ENCODE data around the gene HSPB6.
"Not testable (repeated sequence)": the region's sequence is repeated elsewhere in the genome, so short reads cannot be mapped to it uniquely, and the experiment has no call there.

HSPB6 gene

DNA sequence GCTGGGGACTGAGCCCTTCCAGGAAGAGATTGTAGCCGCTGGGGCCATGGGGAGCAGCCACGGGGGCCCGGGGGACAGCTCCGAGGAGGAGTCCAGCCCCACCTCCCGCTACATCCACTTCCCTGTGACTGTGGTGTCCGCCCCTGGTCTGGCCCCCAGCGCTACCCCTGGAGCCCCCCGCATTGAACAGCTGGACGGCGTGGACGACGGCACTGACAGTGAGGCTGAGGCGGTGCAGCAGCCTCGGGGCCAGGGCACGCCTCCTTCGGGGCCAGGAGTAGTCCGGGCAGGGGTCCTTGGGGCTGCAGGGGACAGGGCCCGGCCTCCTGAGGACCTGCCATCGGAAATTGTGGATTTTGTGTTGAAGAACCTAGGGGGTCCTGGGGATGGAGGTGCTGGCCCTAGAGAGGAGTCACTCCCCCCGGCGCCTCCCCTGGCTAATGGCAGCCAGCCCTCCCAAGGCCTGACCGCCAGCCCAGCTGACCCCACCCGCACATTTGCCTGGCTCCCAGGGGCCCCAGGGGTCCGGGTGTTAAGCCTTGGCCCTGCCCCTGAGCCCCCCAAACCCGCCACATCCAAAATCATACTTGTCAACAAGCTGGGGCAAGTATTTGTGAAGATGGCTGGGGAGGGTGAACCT lies 24.2 kb downstream of the HSPB6 start:
- DNase-seq (ENCODE audit: low read depth in 3 of 3, low spot score in 1 of 3): no peak

DNA sequence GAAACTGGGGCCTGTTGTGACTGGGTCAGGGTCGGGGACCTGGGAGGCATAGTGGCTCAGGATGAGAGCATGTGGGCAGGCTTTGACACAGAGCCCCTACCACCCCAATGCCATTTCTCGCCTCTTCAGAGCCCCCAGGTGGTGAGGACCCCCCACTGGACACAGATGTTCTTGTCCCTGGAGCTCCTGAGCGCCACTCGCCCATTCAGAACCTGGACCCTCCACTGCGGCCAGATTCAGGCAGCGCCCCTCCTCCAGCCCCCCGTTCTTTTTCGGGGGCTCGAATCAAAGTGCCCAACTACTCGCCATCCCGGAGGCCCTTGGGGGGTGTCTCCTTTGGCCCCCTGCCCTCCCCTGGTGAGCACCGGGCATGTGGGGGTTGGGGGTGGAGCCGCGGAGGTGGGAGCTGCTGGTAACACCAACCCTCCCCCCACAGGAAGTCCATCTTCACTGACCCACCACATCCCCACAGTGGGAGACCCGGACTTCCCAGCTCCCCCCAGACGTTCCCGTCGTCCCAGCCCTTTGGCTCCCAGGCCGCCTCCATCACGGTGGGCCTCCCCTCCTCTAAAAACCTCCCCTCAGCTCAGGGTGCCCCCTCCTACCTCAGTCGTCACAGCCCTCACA lies 24.9 kb downstream of the HSPB6 start:
- no peak for DNase-seq (ENCODE audit: low read depth in 3 of 3, low spot score in 1 of 3)

DNA sequence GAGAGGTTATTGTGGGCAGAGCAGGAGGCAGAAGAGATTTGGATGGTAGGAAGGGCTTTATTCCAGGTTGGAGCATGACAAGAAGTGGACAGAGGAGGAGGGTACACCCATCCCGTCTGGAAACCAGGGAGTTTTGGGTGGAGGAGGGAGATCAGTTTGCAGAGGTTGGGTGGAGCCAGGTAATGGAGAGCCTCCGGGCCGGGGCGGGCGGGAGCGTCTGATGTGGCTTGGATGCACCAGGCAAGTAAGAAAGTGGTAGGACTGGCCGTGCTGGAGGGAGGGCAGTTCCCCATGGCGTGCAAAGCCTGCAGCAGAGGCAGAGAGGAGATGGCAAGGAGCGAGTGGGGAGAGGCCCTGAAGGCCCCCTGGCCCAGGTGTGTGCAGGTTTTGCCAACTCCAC lies 25.5 kb downstream of the HSPB6 start:
- DNase-seq (ENCODE audit: low read depth in 3 of 3, low spot score in 1 of 3): no peak

DNA sequence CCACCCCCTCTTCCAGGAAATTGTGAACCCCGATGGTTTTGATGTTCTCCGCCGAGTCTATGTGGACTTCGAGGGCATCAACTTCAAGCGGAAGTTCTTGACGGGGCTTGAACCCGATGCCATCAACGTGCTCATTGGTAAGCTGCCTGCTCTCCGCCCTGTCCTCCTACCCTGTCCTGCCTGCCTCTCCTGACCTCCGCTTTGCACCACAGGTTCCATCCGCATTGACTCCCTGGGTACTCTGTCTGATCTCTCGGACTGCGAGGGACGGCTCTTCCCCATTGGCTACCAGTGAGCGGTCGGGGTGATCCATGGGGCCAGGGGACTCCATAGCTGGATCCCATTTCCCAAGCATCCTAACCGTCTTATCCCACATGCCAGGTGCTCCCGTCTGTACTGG lies 26.5 kb downstream of the HSPB6 start:
- no peak for DNase-seq (ENCODE audit: low read depth in 3 of 3, low spot score in 1 of 3)

DNA sequence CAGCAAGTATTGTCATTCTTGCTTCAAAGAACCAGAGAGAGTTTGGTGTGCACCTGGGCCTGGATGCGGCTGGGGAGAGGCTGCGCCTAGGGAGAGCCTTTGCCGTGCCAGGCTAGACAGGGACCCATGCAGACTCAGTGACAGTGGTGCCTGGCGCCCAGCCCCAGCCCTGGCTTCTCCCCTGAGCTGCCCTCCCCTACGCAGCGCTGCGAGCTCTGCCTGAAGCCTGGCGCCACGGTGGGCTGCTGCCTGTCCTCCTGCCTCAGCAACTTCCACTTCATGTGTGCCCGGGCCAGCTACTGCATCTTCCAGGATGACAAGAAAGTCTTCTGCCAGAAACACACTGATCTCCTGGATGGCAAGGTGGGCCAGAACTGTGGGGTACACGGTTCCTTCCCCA lies 27.1 kb downstream of the HSPB6 start:
- DNase-seq (ENCODE audit: low read depth in 3 of 3, low spot score in 1 of 3): no peak

DNA sequence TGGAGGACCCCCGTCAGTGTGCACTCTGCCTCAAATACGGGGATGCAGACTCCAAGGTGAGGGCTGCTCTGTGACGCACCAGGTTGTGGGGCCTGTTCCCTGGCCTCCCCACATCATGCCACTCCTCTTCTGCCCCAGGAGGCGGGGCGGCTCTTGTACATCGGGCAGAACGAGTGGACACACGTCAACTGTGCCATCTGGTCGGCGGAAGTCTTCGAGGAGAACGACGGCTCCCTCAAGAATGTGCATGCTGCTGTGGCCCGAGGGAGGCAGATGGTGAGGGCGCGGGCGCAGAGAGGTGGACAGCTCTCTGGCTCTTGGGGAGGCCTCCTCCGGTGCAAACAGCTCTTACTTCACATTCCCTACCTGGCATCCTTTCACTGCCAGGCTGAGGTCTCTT lies 27.8 kb downstream of the HSPB6 start:
- no peak for DNase-seq (ENCODE audit: low read depth in 3 of 3, low spot score in 1 of 3)

DNA sequence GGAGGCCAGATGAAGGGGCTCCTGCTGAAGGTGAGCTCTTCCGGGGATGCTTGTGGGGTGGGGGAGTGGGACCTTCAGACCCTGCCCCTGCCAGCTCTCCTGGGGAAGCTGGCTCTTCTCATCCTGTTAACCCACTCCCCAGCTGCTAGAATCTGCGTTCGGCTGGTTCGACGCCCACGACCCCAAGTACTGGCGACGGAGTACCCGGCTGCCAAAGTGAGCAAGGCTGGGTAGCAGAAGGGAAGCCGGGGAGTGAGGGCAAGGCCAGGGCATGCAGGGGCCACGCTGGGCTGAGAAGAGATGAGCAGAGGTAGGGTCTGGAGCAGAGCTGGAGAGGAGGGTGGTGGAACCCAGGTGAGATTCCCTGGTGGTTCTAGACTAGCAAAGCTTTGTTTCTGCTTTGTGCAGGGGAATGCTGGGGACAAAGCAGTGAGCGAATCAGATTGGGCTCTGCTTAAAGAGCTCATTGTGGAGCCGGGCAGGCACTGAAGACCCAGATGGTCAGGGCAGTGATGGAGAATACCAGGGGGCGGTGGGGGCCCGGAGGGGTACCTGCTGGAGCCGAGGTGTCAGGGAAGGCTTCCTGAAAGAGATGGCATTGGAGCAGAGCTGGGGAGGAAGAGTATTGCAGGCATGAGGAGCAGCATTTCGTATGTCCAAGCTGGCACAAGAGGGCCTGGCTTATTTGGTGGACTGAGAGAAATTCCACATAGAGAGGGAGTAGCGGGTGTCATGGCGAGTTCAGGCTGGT lies 28.7 kb downstream of the HSPB6 start:
- no peak for DNase-seq (ENCODE audit: low read depth in 3 of 3, low spot score in 1 of 3)

DNA sequence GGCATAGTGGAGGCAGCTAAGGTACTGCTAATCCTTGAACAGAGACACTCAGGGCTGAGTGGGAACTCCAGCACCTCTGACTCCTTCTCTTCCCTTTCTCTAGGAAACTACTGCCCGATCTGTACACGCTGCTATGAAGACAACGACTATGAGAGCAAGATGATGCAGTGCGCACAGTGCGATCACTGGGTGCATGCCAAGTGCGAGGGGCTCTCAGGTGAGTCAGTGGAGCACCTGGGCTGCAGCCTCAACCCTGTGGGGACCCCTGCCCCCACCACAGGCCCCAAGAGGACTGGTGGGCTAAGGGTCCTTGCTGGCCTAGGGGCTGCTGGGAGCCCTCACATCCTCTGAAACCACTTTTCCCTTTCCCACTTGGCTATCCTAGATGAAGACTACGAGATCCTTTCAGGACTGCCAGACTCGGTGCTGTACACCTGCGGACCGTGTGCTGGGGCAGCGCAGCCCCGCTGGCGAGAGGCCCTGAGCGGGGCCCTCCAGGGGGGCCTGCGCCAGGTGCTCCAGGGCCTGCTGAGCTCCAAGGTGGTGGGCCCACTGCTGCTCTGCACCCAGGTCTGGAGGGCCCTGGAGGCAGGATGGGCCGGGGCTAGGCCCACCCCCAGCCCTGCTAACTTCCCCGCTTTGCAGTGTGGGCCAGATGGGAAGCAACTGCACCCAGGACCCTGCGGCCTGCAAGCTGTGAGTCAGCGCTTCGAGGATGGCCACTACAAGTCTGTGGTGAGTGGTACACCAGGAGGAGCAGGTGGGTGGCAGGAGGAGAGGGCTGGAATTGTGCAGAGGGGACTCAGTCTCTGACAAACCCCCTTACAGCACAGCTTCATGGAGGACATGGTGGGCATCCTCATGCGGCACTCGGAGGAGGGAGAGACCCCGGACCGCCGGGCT lies 29.5 kb downstream of the HSPB6 start:
- DNase-seq (ENCODE audit: low read depth in 3 of 3, low spot score in 1 of 3): no peak

DNA sequence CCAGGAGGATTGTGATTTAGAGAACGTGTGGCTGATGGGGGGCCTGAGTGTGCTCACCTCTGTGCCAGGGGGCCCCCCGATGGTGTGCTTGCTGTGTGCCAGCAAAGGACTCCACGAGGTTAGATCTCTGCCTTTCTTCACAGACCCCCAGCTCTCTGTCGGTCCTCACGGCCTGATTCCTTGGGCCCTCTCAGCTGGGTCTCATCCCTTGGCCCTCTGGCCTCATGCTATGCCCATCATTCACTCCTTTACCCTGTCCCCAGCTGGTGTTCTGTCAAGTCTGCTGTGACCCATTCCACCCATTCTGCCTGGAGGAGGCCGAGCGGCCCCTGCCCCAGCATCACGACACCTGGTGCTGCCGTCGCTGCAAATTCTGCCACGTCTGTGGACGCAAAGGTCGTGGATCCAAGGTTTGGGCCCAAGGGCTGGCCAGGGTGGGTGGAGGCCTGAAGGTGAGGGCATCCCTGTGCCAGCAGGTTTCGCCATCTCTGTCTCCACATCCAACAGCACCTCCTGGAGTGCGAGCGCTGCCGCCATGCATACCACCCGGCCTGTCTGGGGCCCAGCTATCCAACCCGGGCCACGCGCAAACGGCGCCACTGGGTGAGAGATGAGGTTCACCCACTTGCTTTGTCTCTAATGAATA lies 31.5 kb downstream of the HSPB6 start:
- no peak for DNase-seq (ENCODE audit: low read depth in 3 of 3, low spot score in 1 of 3)

DNA sequence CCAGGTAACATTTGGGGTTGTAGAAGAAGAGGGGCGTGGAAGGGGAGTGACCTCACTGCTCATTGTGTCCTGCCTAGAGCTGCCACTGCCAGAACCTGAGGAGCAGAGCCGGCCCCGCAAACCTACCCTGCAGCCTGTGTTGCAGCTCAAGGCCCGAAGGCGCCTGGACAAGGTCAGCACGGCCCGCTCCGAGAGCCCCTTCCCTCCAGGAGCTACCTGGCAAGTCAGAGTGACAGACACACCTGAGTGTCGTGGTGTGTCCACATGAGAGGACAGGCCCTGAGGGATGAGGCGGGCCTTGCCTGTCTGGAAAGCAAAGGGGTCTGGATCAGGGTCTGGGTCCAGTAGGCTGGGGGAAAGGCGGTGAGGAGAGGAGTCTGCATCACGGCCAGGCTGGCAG lies 32.3 kb downstream of the HSPB6 start:
- DNase-seq (ENCODE audit: low read depth in 3 of 3, low spot score in 1 of 3): no peak

DNA sequence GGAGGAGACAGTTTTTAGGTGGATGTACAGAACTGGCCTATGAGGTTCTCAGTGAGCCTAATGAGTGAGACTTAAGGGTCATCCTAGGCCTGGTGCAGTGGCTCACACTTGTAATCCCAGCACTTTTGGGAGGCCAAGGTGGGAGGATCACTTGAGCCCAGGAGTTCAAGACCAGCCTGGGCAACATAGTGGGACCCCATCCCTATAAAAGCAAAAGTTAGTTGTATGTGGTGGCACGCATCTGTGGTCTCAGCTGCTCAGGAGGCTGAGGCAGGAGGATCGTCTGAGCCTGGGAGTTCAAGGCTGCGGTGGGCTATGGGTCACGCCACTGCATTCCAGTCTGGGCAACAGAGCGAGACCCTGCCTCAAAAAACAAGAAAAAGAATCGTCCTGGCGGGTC lies 32.7 kb downstream of the HSPB6 start:
- DNase-seq (ENCODE audit: low read depth in 3 of 3, low spot score in 1 of 3): not testable (repeated sequence)

DNA sequence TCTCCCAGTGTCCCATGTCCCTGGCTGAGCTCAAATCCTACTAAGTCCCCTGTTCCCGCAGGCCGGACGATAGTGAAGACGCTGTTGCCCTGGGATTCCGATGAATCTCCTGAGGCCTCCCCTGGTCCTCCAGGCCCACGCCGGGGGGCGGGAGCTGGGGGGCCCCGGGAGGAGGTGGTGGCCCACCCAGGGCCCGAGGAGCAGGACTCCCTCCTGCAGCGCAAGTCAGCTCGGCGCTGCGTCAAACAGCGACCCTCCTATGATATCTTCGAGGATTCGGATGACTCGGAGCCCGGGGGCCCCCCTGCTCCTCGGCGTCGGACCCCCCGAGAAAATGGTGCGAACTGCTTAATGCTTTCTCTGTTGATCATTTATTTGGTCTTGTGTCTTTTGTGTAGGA lies 33.2 kb downstream of the HSPB6 start:
- no peak for DNase-seq (ENCODE audit: low read depth in 3 of 3, low spot score in 1 of 3)

DNA sequence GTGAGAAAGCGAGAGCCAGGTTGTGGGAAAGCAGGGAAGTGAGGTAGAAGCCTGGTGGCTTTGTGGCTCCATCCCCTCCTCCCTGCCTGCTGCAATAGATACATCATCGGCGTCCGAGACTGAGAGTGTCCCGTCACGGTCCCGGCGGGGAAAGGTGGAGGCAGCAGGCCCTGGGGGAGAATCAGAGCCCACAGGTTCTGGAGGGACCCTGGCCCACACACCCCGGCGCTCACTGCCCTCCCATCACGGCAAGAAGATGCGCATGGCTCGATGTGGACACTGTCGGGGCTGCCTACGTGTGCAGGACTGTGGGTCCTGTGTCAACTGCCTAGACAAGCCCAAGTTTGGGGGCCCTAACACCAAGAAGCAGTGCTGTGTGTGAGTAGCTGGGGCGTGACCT lies 33.9 kb downstream of the HSPB6 start:
- DNase-seq (ENCODE audit: low read depth in 3 of 3, low spot score in 1 of 3): no peak

DNA sequence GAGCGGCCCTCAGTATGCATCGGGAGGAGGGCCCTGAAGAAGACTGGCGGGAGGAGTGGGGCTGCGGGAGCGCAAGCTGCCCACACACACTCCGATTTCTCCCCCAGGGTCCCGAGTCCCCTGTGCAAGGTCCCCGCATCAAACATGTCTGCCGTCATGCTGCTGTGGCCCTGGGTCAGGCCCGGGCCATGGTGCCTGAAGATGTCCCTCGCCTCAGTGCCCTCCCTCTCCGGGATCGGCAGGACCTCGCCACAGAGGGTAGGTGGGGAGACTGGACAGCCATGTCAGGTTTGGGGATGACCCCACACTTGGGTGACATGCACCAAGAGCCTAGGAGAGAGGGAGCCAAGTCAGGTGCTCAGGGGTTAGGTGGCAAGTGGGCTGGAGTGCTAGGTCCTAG lies 34.4 kb downstream of the HSPB6 start:
- DNase-seq (ENCODE audit: low read depth in 3 of 3, low spot score in 1 of 3): no peak

DNA sequence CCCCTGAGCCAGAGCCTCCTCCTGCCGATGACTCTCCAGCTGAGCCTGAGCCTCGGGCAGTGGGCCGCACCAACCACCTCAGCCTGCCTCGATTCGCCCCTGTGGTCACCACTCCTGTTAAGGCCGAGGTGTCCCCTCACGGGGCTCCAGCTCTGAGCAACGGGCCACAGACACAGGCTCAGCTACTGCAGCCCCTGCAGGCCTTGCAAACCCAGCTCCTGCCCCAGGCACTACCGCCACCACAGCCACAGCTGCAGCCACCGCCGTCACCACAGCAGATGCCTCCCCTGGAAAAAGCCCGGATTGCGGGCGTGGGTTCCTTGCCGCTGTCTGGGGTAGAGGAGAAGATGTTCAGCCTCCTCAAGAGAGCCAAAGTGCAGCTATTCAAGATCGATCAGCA lies 35.5 kb downstream of the HSPB6 start:
- no peak for DNase-seq (ENCODE audit: low read depth in 3 of 3, low spot score in 1 of 3)

DNA sequence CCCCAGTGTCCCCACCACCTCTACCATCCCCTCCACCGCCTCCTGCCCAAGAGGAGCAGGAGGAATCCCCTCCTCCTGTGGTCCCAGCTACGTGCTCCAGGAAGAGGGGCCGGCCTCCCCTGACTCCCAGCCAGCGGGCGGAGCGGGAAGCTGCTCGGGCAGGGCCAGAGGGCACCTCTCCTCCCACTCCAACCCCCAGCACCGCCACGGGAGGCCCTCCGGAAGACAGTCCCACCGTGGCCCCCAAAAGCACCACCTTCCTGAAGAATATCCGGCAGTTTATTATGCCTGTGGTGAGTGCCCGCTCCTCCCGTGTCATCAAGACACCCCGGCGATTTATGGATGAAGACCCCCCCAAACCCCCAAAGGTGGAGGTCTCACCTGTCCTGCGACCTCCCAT lies 36.2 kb downstream of the HSPB6 start:
- DNase-seq (ENCODE audit: low read depth in 3 of 3, low spot score in 1 of 3): no peak

DNA sequence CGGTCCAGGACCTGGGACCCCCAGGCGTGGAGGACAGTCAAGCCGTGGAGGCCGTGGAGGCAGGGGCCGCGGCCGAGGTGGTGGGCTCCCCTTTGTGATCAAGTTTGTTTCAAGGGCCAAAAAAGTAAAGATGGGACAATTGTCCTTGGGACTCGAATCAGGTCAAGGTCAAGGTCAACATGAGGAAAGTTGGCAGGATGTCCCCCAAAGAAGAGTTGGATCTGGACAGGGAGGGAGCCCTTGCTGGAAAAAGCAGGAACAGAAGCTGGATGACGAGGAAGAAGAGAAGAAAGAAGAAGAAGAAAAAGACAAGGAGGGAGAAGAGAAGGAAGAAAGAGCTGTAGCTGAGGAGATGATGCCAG lies 36.7 kb downstream of the HSPB6 start:
- DNase-seq (ENCODE audit: low read depth in 3 of 3, low spot score in 1 of 3): no peak

DNA sequence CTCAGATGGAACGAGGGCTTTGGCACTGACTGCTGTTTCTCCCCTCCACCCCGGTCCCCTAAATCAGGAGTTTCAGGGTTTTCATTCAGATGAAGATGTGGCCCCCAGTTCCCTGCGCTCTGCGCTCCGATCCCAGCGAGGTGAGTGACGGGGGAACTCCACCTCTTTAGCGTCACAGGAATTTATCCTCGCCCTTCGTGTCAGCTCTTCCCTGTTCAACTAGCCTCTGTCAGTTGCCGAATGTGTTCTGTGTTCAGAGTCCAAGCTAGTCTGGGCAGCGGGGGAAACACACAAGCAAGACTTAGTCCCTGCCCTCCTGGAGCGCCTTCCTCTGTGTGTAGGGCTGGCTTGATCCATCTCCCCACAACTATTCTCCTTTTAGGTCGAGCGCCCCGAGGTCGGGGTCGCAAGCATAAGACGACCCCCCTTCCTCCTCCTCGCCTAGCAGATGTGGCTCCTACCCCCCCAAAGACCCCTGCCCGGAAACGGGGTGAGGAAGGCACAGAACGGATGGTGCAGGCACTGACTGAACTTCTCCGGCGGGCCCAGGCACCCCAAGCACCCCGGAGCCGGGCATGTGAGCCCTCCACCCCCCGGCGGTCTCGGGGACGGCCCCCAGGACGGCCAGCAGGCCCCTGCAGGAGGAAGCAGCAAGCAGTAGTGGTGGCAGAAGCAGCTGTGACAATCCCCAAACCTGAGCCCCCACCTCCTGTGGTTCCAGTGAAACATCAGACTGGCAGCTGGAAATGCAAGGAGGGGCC lies 37.2 kb downstream of the HSPB6 start:
- no peak for DNase-seq (ENCODE audit: low read depth in 3 of 3, low spot score in 1 of 3)

DNA sequence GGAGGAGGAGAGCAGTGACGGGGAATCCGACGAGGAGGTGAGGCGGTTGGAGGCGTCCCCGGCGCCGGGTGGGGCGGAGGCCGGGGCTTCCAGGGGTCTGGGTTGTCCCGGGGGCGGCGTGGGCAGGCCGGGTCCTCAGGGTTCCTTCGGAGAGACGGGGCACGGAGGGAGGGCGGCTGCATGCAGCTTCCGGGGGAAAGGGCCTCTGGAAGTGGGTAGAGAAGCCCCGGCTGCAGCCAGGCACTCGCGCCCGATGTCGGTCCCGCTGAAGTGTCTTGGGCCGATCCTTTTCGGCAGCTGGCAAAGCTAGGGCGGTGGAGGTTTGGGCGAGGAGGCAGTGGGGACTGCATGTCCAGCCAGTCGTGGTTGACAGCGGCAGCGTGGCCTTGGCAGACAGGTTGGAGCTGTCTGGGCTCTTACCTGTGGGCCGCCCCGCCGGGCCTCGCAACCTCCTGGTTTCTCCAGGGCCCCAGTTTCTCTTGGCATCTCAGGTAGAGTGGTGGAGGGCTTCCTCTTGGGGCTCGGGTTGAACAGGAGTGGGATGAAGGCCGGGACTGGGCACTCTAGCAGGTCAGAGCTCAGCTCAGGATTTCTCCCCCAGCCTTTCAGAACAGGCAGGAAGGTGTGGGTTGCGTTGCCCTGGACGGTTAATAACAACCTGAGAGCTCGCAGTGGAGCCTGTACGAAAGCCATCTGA lies 38.3 kb downstream of the HSPB6 start:
- DNase-seq (ENCODE audit: low read depth in 3 of 3, low spot score in 1 of 3): peak in 1 of 3 donors; percentile 42

Data from stimulated activated CD4-positive, alpha-beta T cell treated with anti-CD3 and anti-CD28 coated beads, TNF-alpha, amount 100 ng/mL, for 1 hour (primary cell).